ENCODE measurements around the gene TRIM54. TPM values are rescaled to one million over a fixed set of nuclear protein-coding genes. Genes with fewer than 3 reads are reported as not detected.
"Not testable (repeated sequence)": the region's sequence is repeated elsewhere in the genome, so short reads cannot be mapped to it uniquely, and the experiment has no call there.

The TRIM54 gene
- total RNA-seq, 1 donor from 2014 or later: not detected

DNA sequence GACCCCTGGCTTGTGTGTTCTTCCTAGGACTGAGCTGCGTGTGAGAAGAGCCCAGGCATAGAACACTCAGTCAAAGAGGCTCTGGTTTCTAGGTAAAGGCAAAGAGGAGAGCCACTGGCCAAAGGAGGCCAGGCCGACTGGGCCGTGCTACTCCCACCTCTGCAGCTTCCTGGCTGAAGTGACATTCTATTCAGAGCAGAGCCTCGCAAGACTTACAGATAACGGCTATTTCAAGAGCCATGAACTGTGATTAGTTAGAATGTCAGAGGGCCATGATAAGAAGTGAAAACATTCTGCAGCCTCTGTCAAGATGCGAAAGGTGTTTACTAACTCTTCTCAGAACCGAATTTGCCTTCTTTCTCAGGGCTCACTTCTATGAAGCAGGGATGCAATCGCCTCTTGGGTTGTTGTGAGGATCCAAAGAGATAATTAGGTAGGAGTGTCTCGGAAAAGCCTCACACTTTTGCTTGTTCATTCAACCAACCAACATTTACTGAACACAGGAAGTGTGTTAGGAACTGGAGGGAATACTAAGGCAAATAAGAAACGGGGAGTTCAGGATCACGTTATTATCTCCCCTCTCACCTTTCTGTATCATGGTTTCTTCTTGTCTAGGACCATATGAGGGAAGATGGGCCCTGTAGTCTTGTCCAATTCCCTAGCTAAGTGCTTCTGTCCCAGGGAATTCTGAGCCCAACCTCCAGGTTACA, 10.4 kb upstream of the TRIM54 start:
- intact Hi-C loops (cut with DNase I): no loop called here

GRCh38 chr2:27272537-27273522, 9.4 kb upstream of the TRIM54 start:
- H3K4me1 ChIP-seq; intact Hi-C loops (cut with DNase I); H3K36me3 ChIP-seq; H3K27ac ChIP-seq; ATAC-seq; H3K4me3 ChIP-seq; DNase-seq; H3K9me3 ChIP-seq: not testable (repeated sequence)
- peaks cover 15% of the 10 kb centered on the region for H3K27me3 ChIP-seq (ENCODE audit: low read depth)

More for the DNA sequence above, 10.4 kb upstream of the TRIM54 start:
- Histone ChIP-seq H3K4me3 (no peak overlapping the region), H3K4me1 (no peaks in the 10 kb centered on the region), H3K9me3 (no peaks in the 10 kb centered on the region), H3K27me3 (ENCODE audit: low read depth) (peaks cover 16% of the 10 kb centered on the region), H3K36me3 (no peaks in the 10 kb centered on the region), H3K27ac (no peak overlapping the region)
- no peak for ATAC-seq
- DNase-seq: no peak
- no peak for TF ChIP-seq CTCF (IDR thresholded peaks at IDR 0.05)

DNA sequence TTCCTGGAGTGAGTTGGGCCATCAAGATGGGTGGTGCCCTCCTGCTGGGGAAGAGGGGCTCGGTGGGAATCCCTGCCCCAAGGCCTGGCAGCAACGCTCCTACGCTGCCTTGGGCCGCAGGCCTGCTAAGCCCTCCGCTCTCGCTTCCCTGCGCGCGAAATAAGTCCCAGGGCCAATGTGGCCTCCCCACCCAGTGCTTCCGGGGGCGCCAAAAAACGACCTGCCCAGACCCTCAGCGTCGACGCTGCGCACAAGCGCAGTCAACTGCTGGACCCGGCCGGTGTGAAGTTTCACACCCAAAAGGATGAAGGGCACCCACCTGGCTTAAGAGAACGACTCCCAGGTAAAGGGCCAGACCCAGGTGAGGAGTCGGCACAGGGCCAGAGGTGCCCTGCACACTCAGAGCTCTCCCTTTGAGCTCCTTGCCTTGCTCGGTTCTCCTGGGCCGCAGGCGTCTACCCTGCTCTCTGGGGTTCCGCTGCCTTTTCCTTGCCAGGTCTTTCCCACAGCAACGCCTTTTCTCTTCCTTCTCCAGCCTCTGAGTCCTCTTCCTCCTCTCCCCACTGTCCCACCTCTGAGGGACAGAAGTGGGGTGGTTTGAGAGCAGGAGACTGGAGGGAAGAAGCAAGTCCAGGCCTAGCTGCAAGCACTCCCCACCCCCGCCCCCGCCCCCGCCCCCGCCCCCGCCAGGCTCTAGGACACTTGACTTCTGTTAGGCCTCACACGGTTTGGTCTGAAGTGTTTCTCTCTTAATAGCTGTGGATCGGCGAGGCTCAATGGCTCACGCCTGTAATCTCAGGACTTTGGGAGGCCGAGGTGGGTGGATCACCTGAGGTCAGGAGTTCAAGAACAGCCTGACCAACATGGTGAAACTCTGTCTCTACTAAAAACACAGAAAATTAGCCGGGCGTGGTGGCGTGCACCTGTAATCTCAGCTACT, 6.7 kb upstream of the TRIM54 start, which contains the start of gene DNAJC5G:
TSS of gene DNAJC5G (plus strand) at position 223 of the 940 bp plus-strand sequence. CDS start 1,296 bp downstream, outside the sequence.
- Histone ChIP-seq H3K9me3 (no peaks in the 10 kb centered on the region), H3K4me1 (peaks cover 8% of the 10 kb centered on the region), H3K4me3 (no peak within 1 kb of the TSS), H3K27ac (no peak within 1 kb of the TSS), H3K27me3 (ENCODE audit: low read depth) (peaks cover 4% of the 10 kb centered on the region), H3K36me3 (no peaks in the 10 kb centered on the region)
- intact Hi-C loops (cut with DNase I): no loop called here
- ATAC-seq (peak; percentile 72 to 73), DNase-seq (no peak)
- no peak for TF ChIP-seq CTCF (IDR thresholded peaks at IDR 0.05)

DNA sequence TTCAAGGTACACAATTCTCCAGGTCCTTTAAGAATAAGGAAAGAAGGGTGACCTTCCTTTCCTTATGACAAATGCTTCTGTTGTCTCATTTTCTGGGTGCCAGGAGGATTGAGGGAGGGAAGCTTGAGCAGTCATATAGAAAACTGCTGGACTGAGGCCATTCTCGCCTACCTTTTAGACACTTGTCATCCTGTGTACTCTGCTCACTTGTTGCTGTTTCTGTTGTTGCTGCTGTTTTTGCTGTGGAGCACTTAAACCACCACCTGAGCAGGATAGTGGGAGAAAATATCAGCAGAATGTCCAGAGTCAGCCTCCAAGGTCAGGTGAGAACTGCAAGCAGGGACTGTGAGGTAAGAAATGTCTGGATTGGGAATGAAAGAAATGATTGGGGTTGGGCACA, 4.2 kb upstream of the TRIM54 start:
- H3K36me3 ChIP-seq: no peaks in the 10 kb centered on the region
- peaks cover 8% of the 10 kb centered on the region for H3K4me1 ChIP-seq
- DNase-seq: no peak
- intact Hi-C loops (cut with DNase I): no loop called here
- H3K27ac ChIP-seq: no peak overlapping the region
- ATAC-seq: no peak
- no peak overlapping the region for H3K4me3 ChIP-seq
- H3K9me3 ChIP-seq: no peaks in the 10 kb centered on the region
- peaks cover 4% of the 10 kb centered on the region for H3K27me3 ChIP-seq (ENCODE audit: low read depth)
- no peak for TF ChIP-seq CTCF (IDR thresholded peaks at IDR 0.05)

- Histone ChIP-seq H3K4me3 (no peak overlapping the region), H3K27ac (no peak overlapping the region), H3K4me1 (peaks cover 8% of the 10 kb centered on the region), H3K9me3 (no peaks in the 10 kb centered on the region), H3K27me3 (ENCODE audit: low read depth) (peaks cover 10% of the 10 kb centered on the region), H3K36me3 (no peaks in the 10 kb centered on the region)
- no peak for TF ChIP-seq CTCF (IDR thresholded peaks at IDR 0.05)
- intact Hi-C loops (cut with DNase I): no loop called here
- ATAC-seq (no peak), DNase-seq (no peak)
Observed at GRCh38 chr2:27280826-27281225, 1.4 kb upstream of the TRIM54 start.
